CD4-positive, alpha-beta T cell treated with Interleukin-6 for 4 hours (primary cell): ENCODE measurements around the gene ASB18.
"Not testable (repeated sequence)": the region's sequence is repeated elsewhere in the genome, so short reads cannot be mapped to it uniquely, and the experiment has no call there.

ENCODE experiments used
- DNase-seq: peaks from one replicate; pipeline ENCODE4 v3.0.0-alpha.2; 2020; ENCODE audit warnings: mixed read lengths

ASB18 gene

DNA sequence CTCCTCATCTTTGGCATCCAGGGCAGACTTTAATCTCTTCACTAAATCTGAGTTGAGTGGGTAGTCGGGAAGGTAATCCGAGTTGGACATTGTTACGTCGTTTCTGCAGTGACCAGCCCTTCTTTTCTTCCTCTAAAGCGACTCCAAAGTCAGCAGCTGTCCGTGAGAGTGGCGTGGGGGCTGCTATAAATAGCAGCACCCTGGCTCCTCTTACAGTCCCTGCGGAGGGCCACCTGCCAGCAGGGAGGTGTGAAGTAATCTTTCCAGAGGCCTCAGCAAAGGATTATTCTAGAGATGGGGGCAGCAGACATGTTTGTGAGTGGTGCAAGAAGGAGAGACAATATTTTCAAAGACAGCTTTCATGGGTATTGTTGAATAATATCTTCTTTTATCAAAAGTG lies at the start of gene ASB18:
Gene ASB18 (minus strand): TSS at position 151 of the 400 bp plus-strand sequence. CDS start 61 bp downstream, at position 90.
- DNase-seq = no peak

GRCh38 chr2:236311286-236311685 lies 47.1 kb upstream of the ASB18 start:
- DNase-seq = no peak

GRCh38 chr2:236309669-236310029 lies 45.4 kb upstream of the ASB18 start:
- DNase-seq = no peak

- DNase-seq = no peak
Observed at GRCh38 chr2:236308855-236309668, 44.9 kb upstream of the ASB18 start.

DNA sequence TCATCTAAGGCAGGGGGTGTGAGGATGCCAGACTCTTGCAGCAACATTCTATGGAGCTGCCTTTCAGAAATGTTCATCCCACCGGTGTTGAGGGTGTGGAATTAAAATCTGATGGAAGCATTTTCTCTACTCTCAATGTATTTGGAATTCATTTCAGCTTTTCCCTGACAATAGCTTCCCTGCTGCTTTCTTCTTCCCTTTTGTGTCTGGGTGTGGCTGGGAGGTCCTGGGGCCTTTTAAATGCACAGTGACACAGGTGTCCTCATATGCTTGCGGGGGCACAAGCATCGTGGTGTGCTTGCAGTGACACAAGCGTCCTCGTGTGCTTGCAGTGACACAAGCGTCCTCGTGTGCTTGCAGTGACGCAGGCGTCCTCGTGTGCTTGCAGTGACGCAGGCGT lies 43.4 kb upstream of the ASB18 start:
- no peak for DNase-seq

DNA sequence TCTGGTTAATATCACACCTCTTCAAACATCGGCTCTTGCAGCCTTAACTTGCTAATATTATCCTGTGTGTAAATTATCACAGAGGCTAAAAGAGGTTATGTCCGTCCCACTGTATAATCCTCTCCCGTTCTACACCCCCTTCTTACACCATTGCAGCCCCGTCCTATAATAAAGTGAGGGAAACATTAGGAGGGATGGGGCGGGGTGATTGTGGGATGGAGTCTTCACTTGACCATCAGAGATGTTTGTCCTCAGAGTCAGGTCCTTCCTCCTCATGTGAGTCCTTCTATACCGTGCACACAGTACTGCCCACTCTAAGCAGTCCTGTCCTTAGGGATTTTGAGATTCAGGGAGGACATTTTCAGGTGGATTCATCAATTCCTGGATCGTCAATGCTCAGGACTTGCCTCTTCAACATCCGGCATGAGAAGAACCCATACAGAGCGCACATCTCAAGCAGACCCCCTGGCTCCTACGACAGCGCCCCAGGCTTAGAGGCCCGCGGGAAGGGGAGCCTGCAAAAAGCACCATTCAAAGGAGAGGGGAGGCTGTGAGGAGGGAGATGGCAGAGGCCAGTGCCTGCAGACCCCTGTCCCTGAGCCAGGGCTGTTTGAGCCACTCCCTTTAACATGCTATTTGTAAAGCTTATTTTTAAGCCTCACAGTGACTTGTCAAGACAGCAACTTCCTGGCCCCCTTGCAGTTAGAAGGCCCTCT lies 42.8 kb upstream of the ASB18 start:
- DNase-seq = no peak

DNA sequence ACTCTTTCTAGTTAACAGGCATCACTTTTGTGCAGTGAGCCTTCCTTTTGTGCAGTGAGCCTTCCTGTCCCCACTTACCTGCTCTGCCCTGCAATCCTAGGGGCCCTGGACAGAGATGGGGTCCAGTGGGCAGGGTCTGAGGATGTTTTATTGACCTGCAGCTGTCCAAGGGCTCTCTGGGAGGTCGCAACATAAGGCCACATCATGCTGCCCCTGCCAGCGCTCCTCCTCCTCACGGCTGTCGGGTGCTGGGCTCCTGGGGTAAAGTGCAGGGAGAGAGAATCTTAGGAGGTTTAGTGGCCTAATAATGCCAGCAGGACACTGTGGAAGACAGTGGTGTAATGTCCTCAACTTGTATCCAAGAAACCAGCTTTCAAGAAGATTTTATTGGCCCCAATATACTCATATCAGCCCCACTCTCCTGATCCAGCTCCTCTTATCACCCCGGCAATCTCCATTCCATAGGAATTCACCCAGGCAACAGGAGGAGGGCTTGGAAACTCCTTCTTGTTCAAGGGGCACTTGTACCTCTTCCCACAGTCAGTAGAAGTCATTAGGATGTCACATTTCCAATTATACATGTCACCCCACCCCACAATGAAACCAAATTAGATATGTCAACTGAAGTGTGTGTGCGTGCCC lies 41.9 kb upstream of the ASB18 start:
- DNase-seq = no peak

DNA sequence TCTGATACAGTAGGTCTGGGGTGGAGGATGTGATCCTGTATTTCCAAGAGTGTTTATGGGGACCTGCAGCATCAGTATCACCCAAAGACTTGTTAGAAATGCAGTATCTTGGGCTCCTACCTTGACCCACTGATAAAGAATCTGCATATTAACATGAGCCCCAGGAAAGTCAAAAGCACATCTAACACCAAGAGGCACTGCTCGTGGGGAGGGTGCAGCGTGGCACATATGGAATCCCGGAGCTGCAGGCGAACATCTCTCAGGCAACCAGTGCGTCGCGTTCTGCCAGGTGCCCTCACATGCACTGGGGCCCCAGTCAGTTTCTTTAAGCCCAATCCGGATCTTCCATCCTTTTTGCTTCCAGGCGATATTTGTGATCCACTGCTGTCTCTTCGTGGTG lies 41.3 kb upstream of the ASB18 start:
- DNase-seq = no peak

DNA sequence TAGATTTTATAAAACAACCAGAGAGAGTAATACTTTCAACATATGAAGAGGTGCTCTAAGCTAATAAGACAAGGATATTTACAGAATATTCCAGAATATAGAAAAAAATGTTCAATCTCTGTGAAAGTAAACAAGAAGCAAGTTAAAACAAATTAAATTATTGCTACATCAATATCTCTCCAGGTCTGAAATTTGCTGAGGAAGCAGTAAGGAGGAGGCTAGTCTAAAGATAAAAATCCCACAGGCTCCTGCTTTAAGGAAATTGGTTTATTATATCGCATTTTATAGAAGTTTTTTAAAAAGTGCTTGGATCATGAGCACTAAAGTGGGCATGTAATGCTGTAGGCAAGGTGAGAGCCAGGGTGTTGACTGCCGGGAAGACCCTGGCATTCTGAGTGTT lies 39.7 kb upstream of the ASB18 start:
- no peak for DNase-seq

DNA sequence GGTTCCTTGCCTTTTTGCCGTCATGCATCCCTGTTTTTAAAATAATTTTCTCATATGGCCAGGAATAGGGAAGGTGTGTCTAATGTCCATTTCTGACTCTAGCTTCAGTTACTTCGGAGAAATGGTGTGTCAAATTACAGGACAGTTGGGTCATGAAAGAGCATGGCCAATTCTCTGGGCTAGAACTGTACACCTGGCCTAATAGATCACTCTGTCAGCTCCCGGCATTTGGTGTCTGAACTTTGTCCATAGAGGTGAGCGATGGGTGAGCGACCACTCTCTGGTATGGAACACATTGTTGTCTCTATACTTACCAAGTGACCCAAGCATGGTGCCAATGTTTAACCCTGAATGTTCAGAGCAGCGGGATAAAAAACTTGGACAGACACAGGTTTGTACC lies 38.3 kb upstream of the ASB18 start:
- no peak for DNase-seq

DNA sequence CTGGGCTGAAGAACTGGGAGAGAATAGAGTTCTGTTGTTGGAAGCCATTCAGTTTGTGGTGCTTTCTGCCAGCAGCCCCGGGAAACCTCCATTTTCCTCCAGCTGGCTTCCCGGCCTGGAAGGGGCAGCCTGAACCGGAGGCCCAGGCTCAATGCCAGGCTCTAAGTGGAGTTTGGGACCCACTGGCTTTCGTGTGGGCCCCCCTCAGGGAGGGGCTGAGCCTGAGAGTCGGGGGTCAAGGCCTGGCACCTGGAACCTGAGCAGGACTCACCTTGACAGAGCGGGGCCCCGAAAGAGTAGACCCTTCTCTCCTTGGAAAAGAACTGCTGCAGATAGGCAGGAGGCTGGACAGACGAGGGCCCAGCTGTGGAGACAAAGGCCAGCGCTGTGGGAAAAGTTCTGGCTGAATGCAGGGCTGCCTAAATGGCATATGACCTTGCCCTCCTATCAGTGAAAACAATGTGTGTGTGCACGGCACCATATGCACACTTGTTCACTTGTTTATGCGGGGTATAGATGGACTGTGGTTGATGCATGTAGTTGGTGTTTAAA lies 34.8 kb upstream of the ASB18 start:
- DNase-seq = no peak

DNA sequence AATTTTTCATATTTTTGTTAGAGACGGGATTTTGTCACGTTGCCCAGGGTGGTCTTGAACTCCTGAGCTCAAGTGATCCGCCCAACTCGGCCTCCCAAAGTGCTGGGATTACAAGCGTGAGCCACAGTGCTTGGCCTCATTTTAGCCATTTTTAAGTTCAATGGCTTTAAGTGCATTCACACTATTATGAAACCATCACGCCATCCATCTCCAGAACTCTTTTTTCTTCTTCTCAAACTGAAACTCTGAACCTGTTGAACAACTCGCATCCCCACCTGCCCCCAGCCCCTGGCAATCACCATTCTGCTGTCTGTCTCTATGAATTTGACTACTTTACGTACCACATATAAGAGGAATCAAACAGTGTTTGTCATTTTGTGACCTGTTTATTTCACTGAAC lies 31.3 kb upstream of the ASB18 start:
- DNase-seq = no peak

DNA sequence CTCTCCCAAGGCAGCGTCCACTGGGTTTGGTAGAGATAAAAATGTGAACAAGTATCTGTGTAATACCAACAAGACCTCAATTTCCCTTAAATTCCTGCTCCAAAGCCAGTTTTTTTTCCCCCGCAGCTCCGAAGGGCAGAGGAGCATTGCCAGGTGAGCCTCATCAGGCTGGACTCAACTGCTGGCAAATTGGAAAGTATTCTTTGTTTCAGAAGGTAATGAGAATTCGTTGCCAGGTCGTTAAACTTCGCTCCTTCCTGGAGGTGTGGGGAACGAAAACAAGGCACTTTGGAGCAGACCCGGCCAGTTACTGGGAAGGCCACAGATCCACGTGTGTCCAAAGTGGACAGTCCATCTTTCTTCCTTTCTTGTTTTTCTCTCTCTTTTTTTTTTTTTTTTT lies 30.4 kb upstream of the ASB18 start:
- DNase-seq = no peak

GRCh38 chr2:236293241-236293810 lies 29.1 kb upstream of the ASB18 start:
- no peak for DNase-seq

GRCh38 chr2:236291911-236292310 lies 27.7 kb upstream of the ASB18 start:
- no peak for DNase-seq

- DNase-seq = no peak
Observed at GRCh38 chr2:236291476-236291875, 27.3 kb upstream of the ASB18 start.

DNA sequence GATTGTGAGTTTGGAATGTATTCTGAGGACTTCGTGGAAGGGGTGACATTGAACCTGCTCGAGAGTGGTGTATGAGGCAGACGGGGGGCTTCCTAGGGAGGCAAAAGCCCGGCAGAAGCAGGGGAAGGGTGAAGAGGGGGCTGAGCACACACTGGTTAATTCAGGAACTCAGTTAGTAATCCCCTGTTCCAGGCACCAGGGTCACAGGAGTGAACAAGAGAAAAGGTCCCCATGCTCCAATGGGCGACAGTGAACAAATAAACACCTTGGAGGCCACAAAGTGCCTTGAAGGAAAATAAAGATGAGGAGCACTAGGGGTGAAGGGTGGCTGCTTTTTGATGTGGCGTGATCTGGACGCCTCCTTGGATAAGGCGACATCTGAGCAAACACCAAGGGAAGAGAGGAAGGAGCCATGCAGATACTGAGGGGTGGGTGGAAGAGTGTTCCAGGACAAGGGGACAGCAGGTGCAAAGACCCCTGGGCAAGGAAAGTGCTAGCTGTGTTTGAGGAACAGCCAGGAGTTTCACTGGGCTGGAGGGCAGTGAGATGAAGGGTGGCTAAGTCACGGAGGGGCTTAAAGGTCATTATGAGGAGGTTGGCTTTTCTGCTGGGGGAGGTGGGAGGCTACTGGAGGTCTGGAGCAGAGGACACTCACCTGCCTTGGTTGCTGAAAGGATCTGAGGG lies 26.7 kb upstream of the ASB18 start:
- no peak for DNase-seq

GRCh38 chr2:236289766-236290462 lies 25.7 kb upstream of the ASB18 start:
- no peak for DNase-seq

DNA sequence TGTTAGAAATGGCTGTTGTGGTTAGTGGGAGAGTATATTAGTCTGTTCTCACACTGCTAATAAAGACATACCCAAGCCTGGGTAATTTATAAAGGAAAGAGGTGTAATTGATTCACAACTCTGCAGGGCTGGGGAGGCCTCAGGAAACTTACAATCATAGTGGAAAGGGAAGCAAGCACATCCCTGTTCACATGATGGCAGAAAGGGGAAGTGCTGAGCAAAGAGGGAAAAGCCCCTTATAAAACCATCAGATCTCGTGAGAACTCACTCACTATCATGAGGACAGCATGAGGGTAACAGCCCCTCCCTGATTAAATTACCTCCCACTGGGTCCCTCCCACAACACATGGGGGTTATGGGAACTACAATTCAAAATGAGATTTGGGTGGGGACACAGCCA lies 24.2 kb upstream of the ASB18 start:
- not testable (repeated sequence) for DNase-seq

DNA sequence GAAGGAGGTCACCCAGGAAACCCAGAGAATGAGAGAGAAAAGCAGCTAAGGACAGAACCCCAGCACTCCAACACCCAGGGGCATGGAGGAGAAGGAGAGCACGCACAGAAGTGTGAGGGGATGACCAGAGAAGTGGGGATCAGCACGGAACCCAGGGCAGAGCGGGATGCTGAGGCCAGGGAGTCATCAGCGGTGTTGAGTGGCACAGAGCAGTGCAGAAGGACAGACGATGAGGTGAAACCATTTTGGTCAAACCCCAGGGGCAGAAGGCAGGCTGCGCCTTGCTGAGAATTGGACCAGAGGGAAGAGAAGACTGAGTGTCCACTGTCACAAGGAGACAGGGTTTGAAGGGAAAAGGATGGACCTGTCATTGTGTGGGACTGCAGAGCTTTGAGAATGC lies 23.4 kb upstream of the ASB18 start:
- no peak for DNase-seq

GRCh38 chr2:236286873-236287545 lies 22.8 kb upstream of the ASB18 start:
- DNase-seq = no peak
